IPS-18c (cell line): ENCODE results near the gene DDB1.

Experiments
- H3K4me3 ChIP-seq: 2 replicates; pipeline ENCODE4 v1.7.0; 2013; ENCODE audit warnings: low read depth, mild to moderate bottlenecking, low read length, moderate library complexity; ENCODE audit not compliant: insufficient read depth
- H3K9me3 ChIP-seq: one replicate; pipeline ENCODE4 v1.6.1; 2013; ENCODE audit warnings: mild to moderate bottlenecking, low read length, moderate library complexity; ENCODE audit not compliant: control insufficient read depth, insufficient read depth

Gene DDB1

DNA sequence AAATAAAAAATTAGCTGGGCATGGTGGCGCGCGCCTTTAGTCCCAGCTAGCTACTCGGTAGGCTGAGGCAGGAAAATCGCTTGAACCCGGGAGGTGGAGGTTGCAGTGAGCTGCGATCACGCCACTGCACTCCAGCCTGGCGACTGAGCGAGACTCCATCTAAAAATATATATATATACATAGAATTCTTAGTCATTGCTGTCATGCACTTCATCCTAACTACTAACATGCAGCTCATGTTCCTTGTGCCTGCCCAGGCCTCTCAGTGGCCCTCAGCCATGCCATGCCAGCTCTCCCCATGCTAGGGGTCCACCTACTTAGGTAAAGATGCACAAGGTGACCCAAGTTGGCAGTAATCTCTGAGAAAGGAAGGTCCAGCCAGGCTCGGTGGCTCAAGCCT, 25.7 kb upstream of the DDB1 start:
- Histone ChIP-seq H3K9me3 (no peaks in the 10 kb centered on the region), H3K4me3 (no peak overlapping the region)

DNA sequence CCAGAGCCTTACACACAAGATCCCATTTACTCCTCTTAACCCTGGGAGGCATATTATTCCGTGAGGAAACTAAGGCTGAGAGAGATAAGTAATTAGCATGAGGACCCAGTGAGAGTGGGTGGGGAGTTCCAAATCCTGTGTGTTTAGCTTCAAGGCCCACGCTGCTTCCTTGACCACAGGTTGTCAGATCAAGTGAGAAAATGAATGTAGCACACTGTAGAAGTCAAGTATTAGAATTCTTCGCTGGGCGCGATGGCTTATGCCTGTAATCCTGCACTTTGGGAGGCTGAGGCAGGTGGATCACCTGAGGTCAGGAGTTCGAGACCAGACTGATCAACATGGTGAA, 25.0 kb upstream of the DDB1 start:
- H3K9me3 ChIP-seq = no peaks in the 10 kb centered on the region
- no peak overlapping the region for H3K4me3 ChIP-seq

DNA sequence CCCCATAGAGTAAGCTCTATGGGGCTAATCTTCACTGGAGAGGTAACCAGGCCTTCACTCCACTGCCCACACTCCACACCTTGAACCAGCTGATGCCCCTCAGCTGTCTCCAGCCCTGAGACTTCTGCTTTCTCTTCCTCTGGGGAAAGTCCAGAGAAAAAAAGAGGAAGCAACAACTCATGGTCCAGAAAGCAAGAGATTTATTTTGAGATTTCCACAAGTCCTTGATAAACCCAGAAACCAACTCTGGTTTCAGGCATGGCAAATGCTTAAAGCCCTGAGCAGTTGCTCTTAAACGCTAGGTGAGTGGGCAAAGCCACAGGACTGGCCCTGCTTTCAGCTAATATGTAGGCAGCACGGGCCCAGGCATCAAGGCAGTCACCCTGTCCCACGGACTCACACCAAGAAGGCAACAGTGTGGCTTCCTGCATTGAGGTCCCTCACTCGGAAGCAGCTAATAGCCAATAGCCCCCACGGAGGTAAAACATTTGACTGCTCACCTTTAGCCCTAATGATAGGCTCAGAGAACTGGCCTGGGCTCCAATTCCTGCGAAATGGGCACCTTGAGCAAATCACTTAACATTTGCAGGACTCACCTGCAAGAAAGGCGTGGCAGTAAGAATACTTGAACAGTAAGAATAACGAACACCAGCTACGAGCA, 24.5 kb upstream of the DDB1 start:
- Histone ChIP-seq H3K4me3 (no peak overlapping the region), H3K9me3 (no peaks in the 10 kb centered on the region)

DNA sequence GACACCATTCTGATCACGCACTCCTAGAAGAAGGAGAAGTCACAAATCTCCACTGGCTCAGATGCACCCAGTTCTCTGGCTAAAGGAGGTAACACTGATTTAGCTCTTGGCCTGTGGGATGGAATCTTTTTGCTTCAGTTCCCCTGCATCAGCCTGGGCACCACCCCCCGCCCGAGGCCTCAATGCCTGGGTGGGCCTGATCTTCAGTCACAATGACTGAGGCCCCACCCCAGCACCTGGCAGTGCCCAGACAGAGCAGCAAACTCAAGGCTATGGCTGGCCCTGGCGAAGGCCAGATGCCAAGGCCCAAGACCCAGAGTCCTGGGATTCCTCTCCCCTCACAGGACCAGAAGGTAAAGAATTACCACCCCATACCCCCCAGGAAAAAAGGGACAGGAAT, 23.8 kb upstream of the DDB1 start:
- Histone ChIP-seq H3K4me3 (no peak overlapping the region), H3K9me3 (no peaks in the 10 kb centered on the region)

DNA sequence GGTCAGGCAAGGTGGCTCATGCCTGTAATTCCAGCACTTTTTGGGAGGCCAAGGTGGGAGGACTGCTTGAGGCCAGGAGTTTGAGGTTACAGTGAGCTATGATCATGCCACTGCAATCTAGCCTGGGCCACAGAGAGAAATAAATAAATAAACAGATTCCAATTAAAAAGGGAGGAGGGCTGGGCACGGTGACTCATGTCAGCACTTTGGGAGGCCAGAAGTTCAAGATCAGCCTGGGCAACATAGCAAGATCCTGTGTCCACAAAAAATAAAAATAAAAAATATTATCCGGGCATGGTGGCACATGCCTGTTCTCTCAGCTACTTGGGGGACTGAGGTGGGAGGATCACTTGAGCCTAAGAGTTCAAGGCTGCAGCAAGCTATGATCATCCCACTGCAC, 21.3 kb upstream of the DDB1 start:
- no peaks in the 10 kb centered on the region for H3K9me3 ChIP-seq
- H3K4me3 ChIP-seq = no peak overlapping the region

DNA sequence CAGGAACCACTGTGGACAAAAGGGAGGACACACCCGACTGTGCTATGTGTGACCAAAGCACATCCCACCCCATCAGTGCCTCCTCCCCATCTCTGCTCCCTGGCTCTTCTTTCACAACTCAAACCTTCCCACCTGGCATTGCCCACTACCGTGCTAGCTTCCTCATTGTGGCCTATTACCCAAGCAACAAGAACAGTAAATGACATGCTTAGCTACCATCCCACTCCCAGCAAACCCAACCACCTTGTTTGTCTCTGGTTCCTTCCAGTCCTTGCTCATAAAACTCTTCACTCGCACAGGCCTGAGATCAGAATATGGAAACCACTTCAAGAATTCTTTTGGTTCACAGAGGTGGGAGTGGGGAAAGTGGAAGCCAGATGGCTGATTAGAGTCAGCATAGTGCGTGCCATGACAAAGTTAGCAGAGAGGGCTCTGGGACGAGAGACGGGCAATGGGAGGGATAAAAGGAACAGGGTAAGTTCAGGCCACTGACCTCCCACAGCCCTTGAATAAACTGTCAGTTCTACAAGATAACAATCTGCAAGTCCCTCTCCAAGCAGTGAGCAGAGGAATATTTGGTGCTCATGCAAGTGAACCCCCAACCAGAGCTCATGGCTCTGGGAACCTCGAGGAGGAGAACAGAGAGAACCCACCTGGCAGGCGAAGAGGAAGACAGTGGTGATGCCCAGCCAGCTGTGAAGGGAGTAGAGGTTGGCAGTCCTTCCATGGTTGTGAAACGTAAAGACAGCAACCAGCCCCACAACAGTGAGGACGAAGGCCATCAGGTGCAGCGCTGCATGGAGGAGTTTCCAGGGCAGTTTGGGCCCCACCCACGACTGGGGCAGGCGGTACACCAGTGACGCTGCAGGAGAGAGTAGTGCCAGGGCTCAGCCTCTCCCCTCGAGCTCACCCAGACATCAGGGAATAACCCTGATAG, 20.5 kb upstream of the DDB1 start:
- H3K4me3 ChIP-seq = no peak overlapping the region
- H3K9me3 ChIP-seq = no peaks in the 10 kb centered on the region

DNA sequence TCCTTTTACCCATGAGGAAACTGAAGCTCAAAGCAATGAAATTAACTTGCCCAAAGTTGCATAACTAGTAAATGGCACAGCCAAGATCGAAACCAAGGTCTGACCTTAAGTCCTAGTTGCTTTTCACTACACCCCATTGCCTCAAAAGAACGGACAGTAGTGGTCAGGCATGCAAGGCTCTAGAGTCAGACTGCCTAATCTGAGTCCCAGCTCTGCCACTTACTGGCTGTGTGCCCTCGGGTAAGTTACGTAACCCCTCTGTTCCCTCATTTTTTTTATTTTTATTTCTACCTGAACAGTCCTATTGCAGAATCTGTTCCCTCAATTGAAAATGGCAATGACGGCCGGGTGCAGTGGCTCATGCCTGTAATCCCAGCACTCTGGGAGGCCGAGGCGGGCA, 19.1 kb upstream of the DDB1 start:
- H3K9me3 ChIP-seq = no peaks in the 10 kb centered on the region
- no peak overlapping the region for H3K4me3 ChIP-seq

DNA sequence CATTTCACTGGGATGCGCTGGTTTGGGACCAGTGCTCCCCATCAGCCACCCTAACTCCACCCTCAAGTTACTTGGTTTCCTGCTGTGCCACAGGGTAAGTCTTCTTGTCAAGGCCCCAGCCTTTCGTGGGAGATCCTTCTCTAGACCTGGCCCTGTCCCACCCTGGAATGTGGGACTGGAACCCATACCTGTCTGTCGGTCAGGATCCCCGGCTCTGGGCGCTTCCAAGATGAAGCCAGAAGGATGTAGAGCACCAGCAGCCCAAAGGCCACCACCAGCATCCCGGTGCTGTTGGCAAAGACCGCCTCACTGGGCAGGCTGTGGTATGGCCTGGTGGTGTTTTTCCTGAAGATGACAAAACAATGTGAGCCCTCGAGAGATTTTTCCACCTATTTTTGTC, 17.9 kb upstream of the DDB1 start:
- H3K9me3 ChIP-seq = no peaks in the 10 kb centered on the region
- no peak overlapping the region for H3K4me3 ChIP-seq

DNA sequence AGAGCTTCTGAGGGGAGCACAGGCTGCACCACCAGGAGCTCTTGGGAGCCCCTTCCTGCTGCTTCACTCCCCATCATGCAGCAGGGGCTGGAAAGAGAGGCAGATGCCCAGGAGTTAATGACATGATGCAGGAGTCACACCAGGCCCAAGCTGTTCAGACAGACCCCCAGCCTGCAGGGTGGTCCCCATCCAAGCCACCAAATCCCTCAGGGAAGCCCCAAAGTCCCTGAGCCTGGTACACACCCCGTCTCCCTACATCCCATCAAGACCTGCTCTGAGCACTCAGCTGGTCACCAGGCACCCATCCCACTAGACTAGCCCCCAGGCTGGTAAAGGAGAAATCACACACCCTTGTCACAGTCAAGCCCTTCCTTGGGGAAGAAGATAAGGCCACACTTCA, 17.4 kb upstream of the DDB1 start:
- no peak overlapping the region for H3K4me3 ChIP-seq
- no peaks in the 10 kb centered on the region for H3K9me3 ChIP-seq

DNA sequence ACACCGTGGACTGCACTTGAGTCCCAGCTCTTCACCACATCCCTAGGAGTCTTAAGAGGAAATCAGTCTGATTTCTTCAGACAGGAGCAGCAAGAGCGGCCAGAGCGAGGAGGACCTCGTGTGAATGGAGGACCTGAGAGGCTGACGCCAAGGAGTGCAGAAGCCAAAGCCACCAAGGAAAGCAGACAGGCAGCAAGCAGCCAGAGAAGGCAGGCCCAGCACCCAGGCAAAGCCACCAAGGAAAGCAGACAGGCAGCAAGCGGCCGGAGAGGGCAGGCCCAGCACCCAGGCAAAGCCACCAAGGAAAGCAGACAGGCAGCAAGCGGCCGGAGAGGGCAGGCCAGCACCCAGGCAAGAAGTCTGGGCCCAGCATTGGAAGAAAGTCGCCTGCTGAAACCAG, 17.0 kb upstream of the DDB1 start:
- no peak overlapping the region; the same call in 1 of the 2 replicates for H3K4me3 ChIP-seq
- H3K9me3 ChIP-seq = no peaks in the 10 kb centered on the region

DNA sequence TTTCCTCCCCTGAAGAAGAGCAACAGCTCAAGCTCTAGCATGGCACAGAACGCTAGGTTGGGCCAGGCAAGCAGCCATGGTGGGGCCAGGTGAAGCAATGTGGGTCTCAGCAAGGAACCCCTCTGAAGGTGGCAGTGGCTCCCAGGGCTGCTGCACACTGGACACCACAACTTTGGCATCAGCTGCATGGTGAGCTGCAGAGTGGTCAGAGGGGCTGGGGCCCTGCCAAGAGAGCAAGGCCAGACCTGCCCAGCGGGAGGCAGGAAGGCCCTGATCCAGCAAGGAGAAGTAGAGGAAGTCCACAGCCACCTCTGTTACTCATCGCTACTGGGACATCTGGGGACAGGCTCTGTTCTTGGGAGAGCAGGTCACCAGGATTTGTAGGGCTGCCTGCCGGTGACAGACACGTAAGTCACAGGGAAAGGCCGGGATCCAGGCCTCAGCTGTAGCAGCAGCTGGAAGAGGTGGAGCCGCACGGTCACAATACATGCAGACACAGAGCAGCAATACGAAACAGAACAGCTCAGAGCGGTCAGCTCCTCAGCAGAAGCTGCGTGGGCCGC, 16.4 kb upstream of the DDB1 start:
- H3K4me3 ChIP-seq = no peak overlapping the region
- no peaks in the 10 kb centered on the region for H3K9me3 ChIP-seq

DNA sequence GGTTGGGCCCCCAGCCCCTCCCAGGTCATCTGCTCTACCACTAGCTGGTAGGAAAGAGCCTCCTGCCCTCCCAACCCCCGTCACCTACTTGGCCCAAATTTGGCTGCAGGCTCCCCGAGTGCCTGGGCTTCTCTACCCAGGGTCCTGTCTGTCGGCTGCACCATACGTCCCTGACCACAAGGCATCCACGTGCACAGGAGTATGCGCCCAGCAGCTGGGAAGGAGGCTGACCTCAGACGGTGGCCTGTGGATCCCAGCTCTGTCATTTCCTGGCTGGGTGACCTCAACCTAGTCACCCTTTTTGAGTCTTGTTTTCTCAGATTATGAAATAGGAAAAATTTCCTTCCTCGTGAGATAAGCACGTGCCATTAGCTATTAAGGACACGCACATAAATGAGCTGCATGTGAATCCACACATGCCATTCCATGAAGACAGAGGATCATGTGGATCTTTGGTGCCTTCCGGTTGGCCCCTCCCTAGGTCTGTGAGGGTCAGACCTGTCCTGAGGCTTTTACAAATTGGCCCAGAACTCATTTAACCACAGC, 15.1 kb upstream of the DDB1 start:
- no peak overlapping the region for H3K4me3 ChIP-seq
- no peaks in the 10 kb centered on the region for H3K9me3 ChIP-seq

DNA sequence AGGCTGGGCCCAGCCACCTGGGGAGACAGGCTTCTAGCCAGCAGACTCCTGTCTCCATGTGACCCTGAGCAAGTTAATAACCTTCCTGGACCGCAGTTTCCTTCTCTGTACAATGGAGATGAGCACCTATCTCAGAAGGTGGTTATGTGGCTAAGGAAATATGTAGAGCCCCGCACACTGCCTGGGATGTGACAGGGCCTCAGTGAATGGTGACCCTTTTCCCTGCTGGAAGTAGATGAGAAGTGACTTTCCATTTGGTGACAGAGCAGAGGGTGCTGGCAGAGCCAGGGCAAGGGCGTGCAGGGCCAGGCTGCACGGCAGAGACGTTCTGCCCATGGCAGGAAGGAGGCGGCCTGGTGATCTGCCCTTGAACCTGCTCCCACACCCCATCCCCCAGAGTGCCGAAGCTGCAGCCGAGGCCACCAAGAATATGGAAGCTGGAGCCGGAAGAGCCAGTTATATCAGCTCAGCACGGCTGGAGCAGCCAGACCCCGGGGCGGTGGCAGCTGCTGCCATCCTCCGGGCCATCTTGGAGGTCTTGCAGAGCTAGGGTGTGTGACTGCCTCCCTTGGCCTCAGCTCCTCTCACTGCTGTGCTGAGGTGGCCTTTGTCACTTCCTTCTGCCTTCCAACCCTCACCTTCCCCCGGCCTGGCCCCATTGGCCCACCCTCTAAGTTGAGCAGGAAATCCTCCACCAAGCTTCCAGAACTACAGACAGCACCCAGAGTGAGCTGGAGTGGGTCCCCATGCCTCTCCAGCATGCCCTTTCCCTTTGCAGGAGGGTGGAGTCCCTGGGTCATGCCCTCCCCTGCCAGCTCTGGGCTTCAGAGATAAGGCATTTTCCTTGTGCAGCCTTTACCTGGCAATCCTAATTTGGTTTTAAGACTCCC, 13.3 kb upstream of the DDB1 start:
- Histone ChIP-seq H3K4me3 (no peak overlapping the region), H3K9me3 (no peaks in the 10 kb centered on the region)

DNA sequence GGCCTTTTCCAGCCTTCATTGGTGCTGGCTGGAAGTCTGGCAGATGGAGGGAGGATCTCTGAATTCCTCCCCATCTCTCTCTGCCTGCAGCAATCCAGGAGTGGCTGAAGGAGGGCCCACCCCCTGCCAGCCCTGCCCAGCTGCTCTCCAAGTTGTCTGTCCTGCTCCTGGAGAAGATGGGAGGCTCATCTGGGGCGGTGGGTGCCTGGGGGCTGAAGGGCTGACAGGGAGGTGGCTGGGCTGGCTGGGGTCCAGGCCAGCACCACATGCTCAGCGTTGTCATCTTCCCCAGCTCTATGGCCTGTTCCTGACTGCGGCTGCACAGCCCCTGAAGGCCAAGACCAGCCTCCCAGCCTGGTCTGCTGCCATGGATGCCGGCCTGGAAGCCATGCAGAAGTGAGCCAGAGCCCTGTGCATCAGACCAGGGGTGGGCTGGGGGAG, 12.3 kb upstream of the DDB1 start:
- H3K4me3 ChIP-seq = no peak overlapping the region

DNA sequence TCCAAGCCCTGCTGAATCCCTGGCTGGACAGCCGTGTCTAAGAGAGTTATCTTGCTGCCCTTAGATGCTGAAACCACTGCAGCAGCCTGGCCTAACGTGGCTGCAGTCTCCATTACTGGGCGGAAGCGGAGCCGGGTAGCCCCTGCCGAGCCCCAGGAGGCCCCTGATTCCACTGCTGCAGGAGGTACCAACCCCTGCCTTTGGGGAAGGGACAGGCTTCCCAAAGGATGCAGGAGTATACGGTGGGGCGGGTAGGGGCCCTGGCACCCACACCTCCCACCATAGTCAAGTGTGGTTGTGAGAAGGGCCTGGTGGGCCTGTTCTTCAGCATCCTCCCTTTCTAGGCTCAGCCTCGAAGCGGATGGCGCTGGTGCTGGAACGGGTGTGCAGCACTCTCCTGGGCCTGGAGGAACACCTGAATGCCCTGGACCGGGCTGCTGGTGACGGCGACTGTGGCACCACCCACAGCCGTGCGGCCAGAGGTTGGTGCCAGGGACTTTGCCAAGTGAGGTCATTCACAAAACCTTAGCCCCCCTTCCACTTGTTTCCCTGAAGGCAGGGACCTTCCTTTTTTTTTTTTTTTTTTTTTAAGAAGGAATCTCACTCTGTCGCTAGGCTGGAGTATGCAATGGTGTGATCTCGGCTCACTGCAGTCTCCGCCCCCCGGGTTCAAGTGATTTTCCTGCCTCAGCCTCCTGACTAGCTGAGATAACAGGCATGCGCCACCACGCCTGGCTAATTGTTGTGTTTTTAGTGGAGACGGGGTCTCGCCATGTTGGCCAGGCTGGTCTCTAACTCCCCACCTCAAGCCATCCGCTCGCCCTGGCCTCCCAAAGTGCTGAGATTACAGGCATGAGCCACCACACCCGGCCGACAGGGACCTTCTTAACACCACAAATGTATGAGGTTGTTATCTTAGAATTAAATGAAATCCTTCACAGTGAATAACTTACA, 11.2 kb upstream of the DDB1 start:
- no peaks in the 10 kb centered on the region for H3K9me3 ChIP-seq

More for the DNA sequence above, 12.3 kb upstream of the DDB1 start:
- no peaks in the 10 kb centered on the region for H3K9me3 ChIP-seq

DNA sequence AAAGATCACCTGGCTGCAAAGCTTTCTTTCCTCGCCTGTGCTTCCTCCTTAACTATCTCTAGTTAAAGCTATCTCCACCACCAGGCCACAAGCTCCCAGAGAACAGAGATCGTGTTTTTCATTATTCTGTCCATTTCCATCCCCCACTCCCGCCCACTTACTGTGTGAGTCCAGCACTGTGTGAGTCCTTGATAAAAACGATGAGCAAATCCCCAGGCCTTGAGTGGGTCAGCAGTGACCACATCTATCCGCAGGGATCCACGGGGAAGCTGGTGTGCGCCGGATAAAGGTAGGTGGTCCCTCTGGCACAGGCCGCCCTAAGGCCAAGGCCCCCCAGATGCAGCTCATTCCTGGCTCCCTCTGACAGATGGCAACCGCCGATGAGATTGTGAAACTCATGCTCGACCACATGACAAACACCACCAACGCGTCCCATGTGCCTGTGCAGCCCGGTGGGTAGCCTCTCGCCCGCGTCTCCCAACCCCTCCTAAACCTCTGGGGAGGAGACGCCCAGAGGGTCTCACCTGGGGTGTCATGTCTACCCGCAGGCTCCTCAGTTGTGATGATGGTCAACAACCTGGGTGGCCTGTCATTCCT, 9.4 kb upstream of the DDB1 start:
- Histone ChIP-seq H3K9me3 (no peaks in the 10 kb centered on the region), H3K4me3 (no peak overlapping the region)

More for the DNA sequence above, 11.2 kb upstream of the DDB1 start:
- H3K4me3 ChIP-seq = no peak overlapping the region
